Measurements from ENCODE around the gene CCNT2. TPM values are rescaled to one million over a fixed set of nuclear protein-coding genes. Genes with fewer than 3 reads are reported as not detected.
A peak's percentile ranks its signal among the peaks of the same experiment; 100 is the strongest.

CCNT2 gene
- total and polyA plus RNA-seq, 12 donors, result 4.7 to 26.6 (median 21.0) TPM

DNA sequence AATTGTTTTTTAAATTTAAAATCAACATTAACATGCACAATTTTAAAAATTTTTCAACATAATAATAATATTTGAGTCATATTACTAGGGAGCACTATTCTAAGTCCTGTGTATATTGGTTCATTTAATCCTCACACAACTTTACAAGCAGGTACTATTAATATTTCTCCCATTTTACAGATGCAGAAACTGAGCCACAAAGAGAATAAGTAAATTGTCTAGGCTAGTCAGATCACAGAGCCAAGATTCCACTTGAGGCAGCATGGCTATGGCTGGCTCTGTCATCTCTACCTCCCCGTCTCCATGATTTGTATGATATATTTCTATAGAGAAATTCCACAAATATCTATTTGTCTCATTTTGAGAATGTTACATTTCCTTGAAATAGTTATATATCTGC lies 15.1 kb downstream of the CCNT2 start:
- peaks cover 0 to 38% (median 13%) of the 10 kb centered on the region in 9 donors for H3K36me3 ChIP-seq
- no peak overlapping the region for H3K27ac ChIP-seq
- ATAC-seq, result no peak
- H3K4me3 ChIP-seq, result no peak overlapping the region
- DNase-seq, result no peak
- H3K4me1 ChIP-seq, result peaks cover 0 to 73% (median 58%) of the 10 kb centered on the region in 9 donors
- H3K27me3 ChIP-seq, result no peaks in the 10 kb centered on the region
- WGBS, 2 donors, result 93 to 100% methylated on average over 1 of the region's 1 CpG
- intact Hi-C loops (cut with DNase I), result no loop called here
- H3K9me3 ChIP-seq, result no peaks in the 10 kb centered on the region
- TF ChIP-seq, protein P1, sequence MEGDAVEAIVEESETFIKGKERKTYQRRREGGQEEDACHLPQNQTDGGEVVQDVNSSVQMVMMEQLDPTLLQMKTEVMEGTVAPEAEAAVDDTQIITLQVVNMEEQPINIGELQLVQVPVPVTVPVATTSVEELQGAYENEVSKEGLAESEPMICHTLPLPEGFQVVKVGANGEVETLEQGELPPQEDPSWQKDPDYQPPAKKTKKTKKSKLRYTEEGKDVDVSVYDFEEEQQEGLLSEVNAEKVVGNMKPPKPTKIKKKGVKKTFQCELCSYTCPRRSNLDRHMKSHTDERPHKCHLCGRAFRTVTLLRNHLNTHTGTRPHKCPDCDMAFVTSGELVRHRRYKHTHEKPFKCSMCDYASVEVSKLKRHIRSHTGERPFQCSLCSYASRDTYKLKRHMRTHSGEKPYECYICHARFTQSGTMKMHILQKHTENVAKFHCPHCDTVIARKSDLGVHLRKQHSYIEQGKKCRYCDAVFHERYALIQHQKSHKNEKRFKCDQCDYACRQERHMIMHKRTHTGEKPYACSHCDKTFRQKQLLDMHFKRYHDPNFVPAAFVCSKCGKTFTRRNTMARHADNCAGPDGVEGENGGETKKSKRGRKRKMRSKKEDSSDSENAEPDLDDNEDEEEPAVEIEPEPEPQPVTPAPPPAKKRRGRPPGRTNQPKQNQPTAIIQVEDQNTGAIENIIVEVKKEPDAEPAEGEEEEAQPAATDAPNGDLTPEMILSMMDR (IDR thresholded peaks at IDR 0.05), result no peak

DNA sequence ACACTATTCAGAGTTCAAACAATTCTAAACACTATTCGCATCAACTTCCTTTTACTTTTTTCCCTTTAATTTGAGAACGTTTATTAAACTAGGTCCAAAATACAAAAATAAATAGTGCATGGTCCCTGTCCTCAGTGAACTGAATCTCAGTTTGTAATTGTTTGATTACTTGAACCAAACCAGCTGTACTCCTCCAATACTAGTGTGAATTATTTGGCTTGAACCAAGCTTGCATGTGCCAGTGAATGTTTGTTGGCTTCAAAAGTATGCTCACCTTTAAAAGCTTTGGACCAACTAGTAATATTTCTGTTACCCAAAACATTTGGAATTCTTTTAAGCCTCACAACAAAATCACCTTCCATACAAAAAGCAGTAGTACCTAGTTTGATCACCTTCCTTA lies 15.5 kb downstream of the CCNT2 start:
- Histone ChIP-seq H3K9me3 (no peaks in the 10 kb centered on the region), H3K4me3 (no peak overlapping the region), H3K36me3 (peaks cover 0 to 40% (median 17%) of the 10 kb centered on the region in 9 donors), H3K27me3 (no peaks in the 10 kb centered on the region), H3K4me1 (peaks cover 0 to 70% (median 58%) of the 10 kb centered on the region in 9 donors), H3K27ac (no peak overlapping the region)
- TF ChIP-seq, protein P1 (IDR thresholded peaks at IDR 0.05), result no peak
- DNase-seq (no peak), ATAC-seq (no peak)
- 62 to 68% methylated on average over 2 of the region's 2 CpGs for WGBS, 2 donors
- intact Hi-C loops (cut with DNase I), result no loop called here

DNA sequence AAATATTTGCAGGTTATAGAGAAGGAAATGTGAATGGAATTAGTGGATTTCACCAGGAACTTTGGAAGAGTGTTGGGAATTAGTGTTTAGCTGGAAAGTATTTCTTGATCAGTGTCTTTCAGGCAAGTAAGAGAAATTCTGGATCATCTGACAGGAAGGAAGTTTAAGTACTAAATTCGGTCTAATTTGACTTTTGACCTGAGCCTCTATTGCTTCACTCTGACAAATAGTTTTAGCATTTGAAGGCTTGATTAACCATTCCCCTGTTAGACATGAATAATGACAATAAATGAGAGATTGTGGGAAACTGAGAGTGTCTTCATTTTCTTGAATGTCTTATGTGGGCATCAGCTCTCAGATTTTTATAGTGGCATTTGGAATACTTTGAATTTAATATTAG lies 16.0 kb downstream of the CCNT2 start:
- no peak for ATAC-seq
- H3K4me3 ChIP-seq, result peak overlapping the region in 1 of 10 donors; percentile 4
- no peak for DNase-seq
- H3K9me3 ChIP-seq, result no peaks in the 10 kb centered on the region
- peaks cover 0 to 42% (median 22%) of the 10 kb centered on the region in 9 donors for H3K36me3 ChIP-seq
- no peak overlapping the region for H3K27ac ChIP-seq
- intact Hi-C loops (cut with DNase I), result no loop called here
- H3K4me1 ChIP-seq, result peaks cover 0 to 70% (median 58%) of the 10 kb centered on the region in 9 donors
- no peaks in the 10 kb centered on the region for H3K27me3 ChIP-seq
- WGBS, 2 donors, result 8 to 26% methylated on average over 1 of the region's 1 CpG
- TF ChIP-seq, protein P1 (IDR thresholded peaks at IDR 0.05), result no peak

DNA sequence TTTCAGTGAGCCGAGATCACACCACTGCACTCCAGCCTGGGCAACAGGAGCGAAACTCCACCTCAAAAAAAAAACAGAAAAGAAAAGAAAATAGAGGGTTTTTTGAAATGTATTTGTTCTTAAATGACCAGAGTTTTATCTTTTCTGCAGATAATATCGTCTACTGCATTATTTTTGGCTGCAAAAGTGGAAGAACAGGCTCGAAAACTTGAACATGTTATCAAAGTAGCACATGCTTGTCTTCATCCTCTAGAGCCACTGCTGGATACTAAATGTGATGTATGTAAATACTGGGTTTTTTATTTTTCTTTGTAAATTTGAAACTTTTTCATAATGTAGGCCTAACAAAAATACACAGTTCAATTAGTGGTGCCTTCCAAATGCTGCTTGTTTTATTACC lies 18.1 kb downstream of the CCNT2 start:
- DNase-seq (no peak), ATAC-seq (no peak)
- H3K4me3 ChIP-seq, result no peak overlapping the region
- 73 to 74% methylated on average over 4 of the region's 4 CpGs for WGBS, 2 donors
- H3K9me3 ChIP-seq, result no peaks in the 10 kb centered on the region
- H3K36me3 ChIP-seq, result peaks cover 0 to 60% (median 37%) of the 10 kb centered on the region in 9 donors
- intact Hi-C loops (cut with DNase I), result no loop called here
- TF ChIP-seq, protein P1 (IDR thresholded peaks at IDR 0.05), result no peak
- H3K27ac ChIP-seq, result no peak overlapping the region
- H3K4me1 ChIP-seq, result peaks cover 0 to 57% (median 50%) of the 10 kb centered on the region in 9 donors
- no peaks in the 10 kb centered on the region for H3K27me3 ChIP-seq

Measured in heart right ventricle (tissue), 16 donors.